CD4-positive, alpha-beta T cell treated with Interleukin-15 for 1 hour (primary cell): Measurements from ENCODE around the gene ALPL.

Experiments
- DNase-seq: peaks from one replicate; pipeline ENCODE4 v3.0.0-alpha.2; 2020

Gene ALPL

GRCh38 chr1:21532496-21532895 lies 23.3 kb downstream of the ALPL start:
- DNase-seq: no peak

GRCh38 chr1:21532992-21533534 lies 23.8 kb downstream of the ALPL start:
- DNase-seq: no peak

- no peak for DNase-seq
These were observed 24.9 kb downstream of the ALPL start for GRCh38 chr1:21534146-21534545.

GRCh38 chr1:21534674-21535378 lies 25.6 kb downstream of the ALPL start:
- peak; percentile 24 for DNase-seq

GRCh38 chr1:21536218-21536617 lies 27.0 kb downstream of the ALPL start:
- no peak for DNase-seq

GRCh38 chr1:21537511-21537931 lies 28.3 kb downstream of the ALPL start:
- DNase-seq: no peak

- no peak for DNase-seq
These were observed 28.9 kb downstream of the ALPL start for GRCh38 chr1:21537932-21538630.

- DNase-seq: no peak
These were observed 30.7 kb downstream of the ALPL start for GRCh38 chr1:21539933-21540332.

GRCh38 chr1:21541329-21541728 lies 32.1 kb downstream of the ALPL start:
- DNase-seq: no peak

- DNase-seq: no peak
These were observed 32.6 kb downstream of the ALPL start for GRCh38 chr1:21541835-21542234.

- no peak for DNase-seq
These were observed 34.4 kb downstream of the ALPL start for GRCh38 chr1:21543598-21543997.

- DNase-seq: no peak
These were observed 34.9 kb downstream of the ALPL start for GRCh38 chr1:21544095-21544494.

GRCh38 chr1:21546122-21546825 lies 37.1 kb downstream of the ALPL start:
- no peak for DNase-seq

GRCh38 chr1:21547876-21548275 lies 38.7 kb downstream of the ALPL start:
- DNase-seq: no peak

- DNase-seq: no peak
These were observed 40.9 kb downstream of the ALPL start for GRCh38 chr1:21550097-21550496.

- DNase-seq: no peak
These were observed 41.7 kb downstream of the ALPL start for GRCh38 chr1:21550866-21551475.

GRCh38 chr1:21552715-21553114 lies 43.5 kb downstream of the ALPL start:
- DNase-seq: no peak

- no peak for DNase-seq
These were observed 44.1 kb downstream of the ALPL start for GRCh38 chr1:21553116-21553926.

GRCh38 chr1:21559788-21560567 lies 50.8 kb downstream of the ALPL start:
- DNase-seq: no peak

GRCh38 chr1:21560916-21561638 lies 51.9 kb downstream of the ALPL start:
- DNase-seq: no peak

GRCh38 chr1:21562896-21563295 lies 53.7 kb downstream of the ALPL start:
- DNase-seq: no peak
